ENCODE results near the gene SULT1A3. TPM values are rescaled to one million over a fixed set of nuclear protein-coding genes. Genes with fewer than 3 reads are reported as not detected.
"Not testable (repeated sequence)": the region's sequence is repeated elsewhere in the genome, so short reads cannot be mapped to it uniquely, and the experiment has no call there.

Gene SULT1A3
- 19.4 TPM for total RNA-seq

DNA sequence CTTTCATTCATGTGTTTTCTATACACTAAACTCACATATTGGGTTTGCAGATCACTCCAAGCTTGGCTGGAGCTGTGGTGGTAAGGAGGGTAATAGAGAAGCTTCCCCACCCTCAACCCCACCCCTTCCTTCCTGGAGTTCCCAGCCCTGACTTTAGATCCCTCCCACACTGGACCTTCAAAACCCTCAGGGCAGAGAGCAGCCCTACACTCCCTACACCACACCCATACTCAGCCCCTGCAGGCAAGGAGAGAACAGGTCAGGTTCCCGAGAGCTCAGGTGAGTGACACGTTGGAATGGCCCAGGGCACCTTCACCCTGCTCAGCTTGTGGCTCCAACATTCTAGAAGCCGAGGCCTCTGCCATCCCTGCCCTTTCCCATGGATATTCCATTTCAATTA is at the start of gene SULT1A3:
SULT1A3 (plus strand) TSS at position 207 of the 400 bp plus-strand sequence. CDS start 1,474 bp downstream, outside the sequence.
- not testable (repeated sequence) for DNase-seq (ENCODE audit: low spot score)

DNA sequence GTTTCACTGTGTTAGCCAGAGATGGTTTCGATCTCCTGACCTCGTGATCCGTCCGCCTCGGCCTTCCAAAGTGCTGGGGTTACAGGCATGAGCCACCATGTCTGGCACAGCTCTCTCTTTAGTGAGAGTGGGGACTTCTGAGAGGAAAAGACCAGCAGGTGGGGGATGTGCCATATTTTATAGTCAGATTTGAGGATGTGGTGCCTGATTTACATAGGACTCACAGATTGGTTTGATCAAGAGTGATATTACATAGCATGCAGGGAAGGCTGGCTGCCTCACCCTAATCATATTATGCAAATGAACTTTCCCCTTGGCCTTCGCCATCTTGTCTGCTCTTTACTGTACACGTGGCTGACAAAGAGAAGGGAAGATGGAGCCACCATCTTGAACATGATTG is 48.0 kb upstream of the SULT1A3 start:
- no peak for DNase-seq (ENCODE audit: low spot score)

DNA sequence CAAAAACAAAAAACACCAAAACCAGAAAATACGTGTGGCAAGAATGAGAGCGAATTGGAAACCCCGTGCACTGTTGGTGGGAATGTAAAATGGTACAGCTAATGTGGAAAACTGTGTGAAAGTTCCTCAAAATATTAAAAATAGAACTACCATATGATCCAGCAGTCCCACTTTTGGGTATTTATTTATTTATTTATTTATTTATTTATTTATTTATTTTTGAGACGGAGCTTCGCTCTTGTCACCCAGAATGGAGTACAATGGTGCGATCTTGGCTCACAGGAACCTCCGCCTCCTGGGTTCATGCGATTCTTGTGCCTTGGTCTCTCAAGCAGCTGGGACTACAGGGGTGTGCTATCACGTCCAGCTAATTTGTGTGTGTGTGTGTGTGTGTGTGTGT is 46.5 kb upstream of the SULT1A3 start:
- no peak for DNase-seq (ENCODE audit: low spot score)

DNA sequence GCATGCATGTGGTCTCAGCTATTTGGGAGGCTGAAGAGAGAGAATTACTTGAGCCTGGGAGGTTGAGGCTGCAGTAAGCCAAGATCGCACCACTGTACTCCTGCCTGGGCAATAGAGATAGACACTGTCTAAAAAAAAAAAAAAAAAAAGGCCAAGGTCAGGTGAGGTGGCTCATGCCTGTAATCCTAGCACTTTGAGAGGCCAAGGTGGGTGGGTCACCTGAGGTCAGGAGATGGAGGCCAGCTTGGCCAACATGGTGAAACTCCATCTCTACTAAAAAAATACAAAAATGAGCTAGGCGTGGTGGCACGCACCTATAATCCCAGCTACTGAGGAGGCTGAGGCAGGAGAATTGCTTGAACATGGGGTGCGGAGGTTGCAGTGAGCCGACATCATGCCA is 43.9 kb upstream of the SULT1A3 start:
- no peak for DNase-seq (ENCODE audit: low spot score)

DNA sequence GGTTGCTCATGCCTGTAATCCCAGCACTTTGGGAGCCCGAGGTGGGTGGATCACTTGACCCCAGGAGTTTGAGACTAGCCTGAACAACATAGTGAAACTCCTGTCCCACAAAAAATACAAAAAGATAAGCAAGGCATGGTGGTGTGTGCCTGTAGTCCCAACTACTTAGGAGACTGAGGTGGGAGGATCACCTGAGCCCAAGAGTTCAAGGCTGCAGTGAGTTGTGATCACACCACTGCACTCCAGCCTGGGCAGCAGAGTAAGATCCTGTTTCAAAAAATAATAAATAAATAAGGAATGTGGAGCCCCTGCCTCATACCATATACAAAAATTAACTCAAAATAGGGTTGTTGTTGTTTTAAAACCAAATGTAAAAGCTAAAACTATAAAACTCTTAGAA is 41.8 kb upstream of the SULT1A3 start:
- DNase-seq (ENCODE audit: low spot score): no peak

DNA sequence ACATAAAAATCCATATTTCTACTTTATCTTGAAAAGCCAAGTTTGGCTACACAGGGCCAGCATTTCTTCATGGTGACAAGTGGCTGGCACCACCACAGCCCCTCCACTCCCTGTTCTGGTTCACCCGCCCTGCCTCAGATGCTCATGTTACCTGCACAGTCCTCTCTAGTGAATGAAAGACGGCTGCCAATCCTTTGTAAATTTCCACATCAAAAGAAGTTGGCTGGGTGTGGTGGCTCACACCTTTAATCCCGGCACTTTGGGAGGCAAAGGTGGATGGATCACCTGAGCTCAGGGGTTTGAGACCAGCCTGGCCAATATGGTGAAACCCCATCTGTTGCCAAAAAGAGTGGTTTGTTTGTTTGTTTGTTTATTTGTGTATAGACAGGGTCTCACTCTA is 35.5 kb upstream of the SULT1A3 start:
- DNase-seq (ENCODE audit: low spot score): no peak

DNA sequence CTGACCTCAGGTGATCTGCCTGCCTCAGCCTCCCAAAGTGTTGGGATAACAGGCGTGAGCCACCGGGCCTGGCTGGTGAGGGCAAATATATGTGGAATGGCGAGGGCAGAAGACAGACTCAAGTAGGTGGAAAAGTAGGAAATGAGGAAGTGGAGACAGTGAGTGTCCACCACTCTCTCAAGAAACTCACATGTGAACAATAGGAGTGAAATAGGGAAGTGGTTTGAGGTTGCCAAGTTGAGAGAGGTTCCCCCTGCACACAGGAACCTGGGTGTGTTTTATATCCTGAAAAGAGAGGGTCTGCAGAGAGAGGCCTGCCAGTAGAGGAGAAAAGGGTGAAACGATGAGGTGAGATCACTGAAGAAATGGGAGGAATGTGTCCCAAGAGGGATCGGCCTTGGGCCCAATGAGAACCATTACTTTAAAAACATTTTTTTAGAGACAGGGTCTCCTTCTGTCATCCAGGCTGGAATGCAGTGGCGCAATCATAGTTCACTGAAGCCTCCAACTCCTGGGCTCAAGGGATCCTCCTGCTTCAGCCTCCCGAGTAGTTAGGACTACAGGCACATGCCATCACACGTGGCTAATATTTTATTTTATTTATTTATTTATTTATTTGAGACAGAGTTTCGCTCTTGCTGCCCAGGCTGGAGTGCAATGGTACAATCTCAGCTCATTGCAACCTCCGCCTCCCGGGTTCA is 32.7 kb upstream of the SULT1A3 start:
- no peak for DNase-seq (ENCODE audit: low spot score)

DNA sequence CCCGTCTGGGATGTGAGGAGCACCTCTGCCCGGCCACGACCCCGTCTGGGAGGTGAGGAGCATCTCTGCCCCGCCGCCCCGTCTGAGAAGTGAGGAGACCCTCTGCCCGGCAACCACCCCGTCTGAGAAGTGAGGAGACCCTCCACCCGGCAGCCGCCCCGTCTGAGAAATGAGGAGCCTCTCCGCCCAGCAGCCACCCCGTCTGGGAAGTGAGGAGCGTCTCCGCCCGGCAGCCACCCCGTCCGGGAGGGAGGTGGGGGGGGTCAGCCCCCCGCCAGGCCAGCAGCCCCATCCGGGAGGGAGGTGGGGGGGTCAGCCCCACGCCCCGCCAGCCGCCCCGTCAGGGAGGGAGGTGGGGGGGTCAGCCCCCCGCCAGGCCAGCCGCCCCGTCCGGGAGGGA is 30.3 kb upstream of the SULT1A3 start:
- not testable (repeated sequence) for DNase-seq (ENCODE audit: low spot score)

DNA sequence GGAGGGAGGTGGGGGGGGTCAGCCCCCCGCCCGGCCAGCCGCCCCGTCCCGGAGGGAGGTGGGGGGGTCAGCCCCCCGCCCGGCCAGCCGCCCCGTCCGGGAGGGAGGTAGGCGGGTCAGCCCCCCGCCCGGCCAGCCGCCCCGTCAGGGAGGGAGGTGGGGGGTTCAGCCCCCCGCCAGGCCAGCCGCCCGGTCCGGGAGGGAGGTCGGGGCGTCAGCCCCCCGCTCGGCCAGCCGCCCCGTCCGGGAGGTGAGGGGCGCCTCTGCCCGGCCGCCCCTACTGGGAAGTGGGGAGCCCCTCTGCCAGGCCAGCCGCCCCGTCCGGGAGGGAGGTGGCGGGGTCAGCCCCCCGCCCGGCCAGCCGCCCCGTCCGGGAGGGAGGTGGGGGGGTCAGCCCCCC is 29.6 kb upstream of the SULT1A3 start:
- DNase-seq (ENCODE audit: low spot score): not testable (repeated sequence)

DNA sequence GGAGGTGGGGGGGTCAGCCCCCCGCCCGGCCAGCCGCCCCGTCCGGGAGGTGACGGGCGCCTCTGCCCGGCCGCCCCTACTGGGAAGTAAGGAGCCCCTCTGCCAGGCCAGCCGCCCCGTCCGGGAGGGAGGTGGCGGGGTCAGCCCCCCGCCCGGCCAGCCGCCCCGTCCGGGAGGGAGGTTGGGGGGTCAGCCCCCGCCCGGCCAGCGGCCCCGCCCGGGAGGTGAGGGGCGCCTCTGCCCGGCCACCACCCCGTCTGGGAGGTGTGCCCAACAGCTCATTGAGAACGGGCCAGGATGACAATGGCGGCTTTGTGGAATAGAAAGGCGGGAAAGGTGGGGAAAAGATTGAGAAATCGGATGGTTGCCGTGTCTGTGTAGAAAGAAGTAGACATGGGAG is 28.9 kb upstream of the SULT1A3 start:
- not testable (repeated sequence) for DNase-seq (ENCODE audit: low spot score)

DNA sequence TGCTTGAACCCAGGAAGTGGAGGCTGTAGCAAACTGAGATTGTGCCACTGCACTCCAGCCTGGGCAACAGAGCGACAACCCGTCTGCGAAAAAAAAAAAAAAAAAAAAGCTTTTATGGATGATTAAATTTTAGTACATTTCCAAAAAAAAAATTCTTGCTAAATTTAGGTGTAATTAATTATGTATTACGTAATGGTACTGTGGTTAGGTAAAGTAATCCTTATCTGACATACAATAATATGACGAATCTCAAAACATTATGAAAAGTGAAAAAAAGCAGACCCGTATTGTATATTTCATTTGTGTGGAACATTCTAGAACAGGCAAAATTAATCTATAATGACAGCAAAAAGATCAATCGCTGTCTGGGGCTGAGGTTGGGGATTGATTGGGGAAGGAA is 26.0 kb upstream of the SULT1A3 start:
- no peak for DNase-seq (ENCODE audit: low spot score)

DNA sequence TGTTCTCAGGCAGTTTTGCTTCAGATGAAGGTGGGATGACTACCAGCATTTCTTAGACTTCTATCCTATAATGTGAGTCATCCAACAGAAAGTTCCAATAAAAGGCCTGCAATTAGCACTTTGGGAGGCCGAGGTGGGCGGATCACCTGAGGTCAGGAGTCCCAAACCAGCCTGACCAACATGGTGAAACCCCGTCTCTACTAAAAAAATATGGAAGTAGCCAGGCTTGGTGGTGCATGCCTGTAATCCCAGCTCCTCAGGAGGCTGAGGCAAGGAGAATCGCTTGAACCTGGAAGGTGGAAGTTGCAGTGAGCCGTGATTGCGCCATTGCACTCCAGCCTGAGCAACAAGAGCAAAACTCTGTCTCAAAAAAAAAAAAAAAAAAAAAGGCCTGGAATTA is 22.2 kb upstream of the SULT1A3 start:
- DNase-seq (ENCODE audit: low spot score): not testable (repeated sequence)

DNA sequence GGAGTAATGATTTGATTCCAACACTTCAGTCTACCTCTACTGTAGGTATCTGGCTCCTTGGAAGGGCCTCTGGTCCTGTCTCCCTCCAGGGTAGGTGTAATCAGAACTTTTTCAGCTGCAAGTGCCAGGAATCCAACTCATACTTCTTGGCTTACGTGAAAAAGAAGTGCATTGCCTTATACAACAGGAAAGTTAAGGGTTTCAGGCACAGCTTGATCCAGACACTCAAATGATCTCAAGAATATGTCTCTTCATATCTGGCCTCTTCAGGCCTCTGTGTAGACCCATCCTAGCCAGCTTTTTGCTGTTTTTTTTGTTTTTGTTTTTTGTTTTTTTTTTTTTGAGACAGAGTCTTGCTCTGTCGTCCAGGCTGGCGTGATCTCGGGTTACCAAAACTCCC is 19.9 kb upstream of the SULT1A3 start:
- no peak for DNase-seq (ENCODE audit: low spot score)

DNA sequence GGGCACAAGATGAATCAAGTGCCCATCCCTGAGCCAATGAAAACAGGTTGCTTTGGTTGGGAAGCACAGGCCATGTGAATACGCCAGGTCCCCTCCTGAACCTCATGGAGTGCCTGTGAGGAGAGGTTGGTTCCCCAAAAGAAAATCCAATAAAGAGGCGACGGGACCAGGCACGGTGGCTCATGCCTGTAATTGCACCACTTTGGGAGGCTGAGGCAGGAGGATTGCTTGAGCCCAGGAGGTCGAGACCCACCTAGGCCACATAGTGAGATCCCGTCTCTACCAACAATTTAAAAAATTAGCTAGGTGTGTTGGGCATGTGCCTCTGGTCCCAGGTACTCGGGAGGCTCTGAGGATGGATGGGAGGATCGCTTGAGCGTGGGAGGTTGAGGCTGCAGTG is 19.1 kb upstream of the SULT1A3 start:
- DNase-seq (ENCODE audit: low spot score): no peak

DNA sequence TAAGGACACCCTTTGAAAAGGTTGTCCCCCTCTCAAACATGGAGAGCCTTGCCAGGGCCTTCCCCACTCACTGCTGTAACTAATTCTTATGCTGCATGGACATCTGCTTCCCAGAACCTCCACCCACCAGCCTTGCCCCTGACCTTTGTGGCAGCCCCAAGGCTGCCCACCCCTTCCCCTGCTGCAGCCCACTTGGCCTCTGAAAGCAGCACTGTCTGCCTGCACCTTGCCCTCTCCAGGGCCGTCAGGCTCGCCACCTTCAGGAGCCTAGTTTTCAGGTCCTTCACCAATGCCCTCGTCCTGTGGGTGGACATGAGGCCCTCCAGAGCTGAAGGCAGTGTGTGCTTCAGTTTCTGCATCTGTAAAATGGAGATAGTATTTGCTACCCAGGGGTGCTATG is 18.3 kb upstream of the SULT1A3 start:
- no peak for DNase-seq (ENCODE audit: low spot score)

DNA sequence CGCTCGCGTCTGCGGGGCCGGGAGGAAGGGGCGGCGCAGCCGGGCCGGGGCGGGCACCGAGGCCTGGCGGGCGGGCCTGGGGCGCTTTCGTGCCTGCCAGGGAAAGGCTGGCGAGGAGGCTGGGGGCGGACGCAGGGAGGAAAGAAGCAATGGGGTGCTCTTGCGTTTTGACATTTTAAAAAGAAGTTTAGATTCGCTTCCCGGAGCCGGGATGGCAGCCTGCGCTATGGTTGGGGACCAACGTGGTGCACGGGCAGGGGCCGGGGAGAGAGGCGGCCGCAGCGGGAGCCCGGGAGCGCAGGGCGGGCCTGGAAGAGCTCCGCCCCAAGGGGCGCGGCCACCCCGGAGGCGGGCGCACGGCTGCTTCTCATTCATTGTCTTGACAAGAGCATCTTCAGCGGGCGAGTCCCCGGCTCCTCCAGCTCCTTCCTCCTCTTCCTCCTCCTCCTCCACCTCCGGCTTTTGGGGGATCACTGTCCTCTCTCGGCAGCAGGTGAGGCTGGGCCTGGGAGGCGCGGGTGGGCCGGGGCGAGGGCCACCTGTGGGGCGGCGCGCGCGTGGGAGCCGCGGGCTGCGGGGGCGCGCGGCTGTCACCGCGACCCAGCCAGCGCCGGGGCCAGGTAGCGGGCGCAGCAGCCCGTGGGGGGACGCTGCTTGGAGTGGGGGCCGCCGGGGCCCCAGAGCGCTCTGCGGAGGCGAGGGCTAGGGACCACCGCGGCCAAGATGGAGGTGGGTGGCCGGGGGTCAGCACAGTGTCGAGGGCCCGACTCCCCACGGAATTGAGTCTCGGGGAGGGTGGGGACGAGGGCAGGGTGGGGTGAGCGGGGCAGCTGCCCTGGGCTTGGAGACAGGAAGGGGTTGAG is 15.6 kb upstream of the SULT1A3 start, which contains the start of gene CORO1A:
CORO1A (plus strand) TSS at position 370 of the 863 bp plus-strand sequence. CDS start 1,608 bp downstream, outside the sequence.
- peak; percentile 79 for DNase-seq (ENCODE audit: low spot score)

DNA sequence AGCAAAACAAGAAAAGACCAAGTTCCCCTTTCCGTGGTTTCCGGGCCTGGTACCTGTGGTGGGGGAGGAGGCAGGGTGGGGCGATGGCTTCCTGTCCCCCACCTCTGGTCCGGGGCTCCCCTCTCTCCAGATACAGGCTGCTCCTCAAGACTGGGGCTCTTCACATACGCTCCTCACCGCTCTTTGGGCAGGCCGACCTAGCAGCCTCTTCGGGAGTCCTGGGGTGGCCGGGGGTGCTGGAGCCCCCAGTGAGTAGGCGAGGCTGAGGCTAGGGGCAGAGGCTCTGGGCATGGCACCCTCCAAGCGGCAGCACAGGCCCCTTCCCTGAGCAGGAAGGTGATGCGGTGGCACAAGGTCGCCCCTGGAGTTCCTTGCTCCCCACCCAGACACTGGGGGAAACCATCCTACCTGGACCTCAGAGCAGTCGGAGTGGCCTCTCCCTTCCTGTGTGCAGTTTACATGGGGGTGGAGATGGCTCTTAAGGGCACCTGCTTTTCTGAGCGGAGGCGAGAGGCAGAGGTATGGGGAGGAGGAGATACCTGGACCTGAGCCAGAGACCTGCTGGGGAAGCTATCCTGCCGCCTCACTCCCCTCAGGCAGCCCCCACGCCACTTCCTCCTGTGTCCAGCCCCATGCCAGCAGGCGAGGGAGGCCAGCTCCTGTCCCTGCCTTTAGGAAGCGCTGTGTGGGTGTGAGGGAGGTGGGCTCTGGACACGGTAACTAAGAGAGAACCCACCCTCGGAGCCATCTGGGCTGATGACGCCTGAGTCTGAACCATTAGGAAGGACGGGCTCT is 14.8 kb upstream of the SULT1A3 start:
- DNase-seq (ENCODE audit: low spot score): peak; percentile 34

DNA sequence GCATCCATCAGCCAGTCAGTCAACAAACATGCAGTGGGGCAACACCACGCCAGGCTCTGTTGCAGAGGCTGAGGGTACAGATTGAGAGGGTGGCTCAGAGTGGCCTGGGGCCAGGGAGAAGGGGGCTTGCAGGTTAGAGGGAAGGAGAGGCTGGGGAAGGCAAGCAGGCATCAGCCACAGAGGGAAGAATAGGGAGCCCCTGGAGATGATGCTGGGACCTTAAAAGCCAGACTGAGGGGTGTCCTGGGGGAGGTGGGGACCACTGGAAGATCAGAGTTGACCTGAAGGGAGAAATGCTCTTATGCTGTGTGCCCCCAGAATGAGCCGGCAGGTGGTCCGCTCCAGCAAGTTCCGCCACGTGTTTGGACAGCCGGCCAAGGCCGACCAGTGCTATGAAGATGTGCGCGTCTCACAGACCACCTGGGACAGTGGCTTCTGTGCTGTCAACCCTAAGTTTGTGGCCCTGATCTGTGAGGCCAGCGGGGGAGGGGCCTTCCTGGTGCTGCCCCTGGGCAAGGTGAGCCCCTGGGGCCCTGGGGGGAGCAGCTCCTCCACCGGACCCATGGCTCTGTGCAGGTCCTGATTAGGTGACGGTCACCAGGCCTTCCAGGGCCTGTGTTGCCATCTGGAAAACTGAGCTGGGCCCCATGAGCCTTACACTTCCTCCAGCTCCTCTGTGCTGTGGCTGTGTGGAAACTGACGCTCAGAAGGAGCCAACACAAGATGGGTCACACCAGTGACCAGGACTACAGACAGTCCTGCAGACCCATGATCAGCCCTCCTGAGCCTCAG is 14.0 kb upstream of the SULT1A3 start:
- DNase-seq (ENCODE audit: low spot score): peak; percentile 11

DNA sequence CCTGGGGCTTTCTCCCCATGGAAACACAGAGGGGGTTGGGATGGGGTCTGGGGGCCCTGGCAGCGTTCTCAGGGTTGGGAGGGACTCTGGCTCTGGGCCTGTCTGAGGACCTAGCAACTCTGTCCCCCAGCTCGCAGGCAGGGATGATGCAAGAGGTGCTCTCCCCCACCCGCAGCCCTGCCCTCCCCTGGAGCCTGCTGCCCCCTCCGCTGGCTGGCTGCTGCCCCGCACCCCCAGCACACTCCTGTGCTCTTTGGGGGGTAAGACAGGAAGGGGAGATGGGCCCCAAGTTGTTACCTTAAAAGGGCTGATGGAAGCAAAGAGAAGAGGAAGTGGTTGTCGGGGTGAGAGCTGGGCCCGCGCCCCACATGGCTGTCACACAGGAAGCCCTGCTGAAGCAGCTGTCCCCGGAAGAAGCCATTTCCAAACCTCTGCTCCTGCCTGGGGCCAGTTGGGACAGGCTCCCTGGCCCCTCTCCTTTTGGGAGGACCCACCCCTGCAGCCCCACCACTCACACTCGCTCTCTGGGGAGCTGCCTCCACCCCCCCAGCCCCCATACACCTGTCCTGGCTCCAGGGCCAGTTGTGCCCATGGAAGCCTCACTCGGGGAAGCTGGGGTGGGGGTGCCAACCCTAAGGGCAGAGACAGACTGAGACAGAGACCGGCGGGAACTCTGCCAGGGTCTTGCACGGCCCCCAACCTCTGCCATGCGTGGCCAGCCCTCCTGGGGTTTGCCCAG is 13.2 kb upstream of the SULT1A3 start:
- peak; percentile 61 for DNase-seq (ENCODE audit: low spot score)

DNA sequence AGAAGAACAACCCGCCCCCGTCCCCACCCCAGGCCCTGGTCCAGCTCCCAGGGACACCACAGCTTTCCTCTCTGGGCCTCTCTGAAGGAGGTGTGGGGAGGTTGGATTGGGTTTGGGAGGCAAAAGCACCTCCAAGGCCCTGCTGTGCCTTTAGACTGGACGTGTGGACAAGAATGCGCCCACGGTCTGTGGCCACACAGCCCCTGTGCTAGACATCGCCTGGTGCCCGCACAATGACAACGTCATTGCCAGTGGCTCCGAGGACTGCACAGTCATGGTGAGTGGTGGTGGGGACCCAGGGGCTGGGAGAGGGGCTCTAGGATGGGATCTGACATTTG is 12.6 kb upstream of the SULT1A3 start:
- no peak for DNase-seq (ENCODE audit: low spot score)
